SH-SY5Y (cell line): ENCODE results near the gene DGKK.

ENCODE experiments used
- GATA2 ChIP-seq: IDR thresholded peaks from 2 replicates; pipeline ENCODE4 v1.6.1; 2011; ENCODE audit warnings: mild to moderate bottlenecking, low read depth, low read length
- GATA3 ChIP-seq: IDR thresholded peaks from 2 replicates; pipeline ENCODE4 v1.6.1; 2011; ENCODE audit warnings: low read depth, mild to moderate bottlenecking, low read length, moderate library complexity

DGKK gene

DNA sequence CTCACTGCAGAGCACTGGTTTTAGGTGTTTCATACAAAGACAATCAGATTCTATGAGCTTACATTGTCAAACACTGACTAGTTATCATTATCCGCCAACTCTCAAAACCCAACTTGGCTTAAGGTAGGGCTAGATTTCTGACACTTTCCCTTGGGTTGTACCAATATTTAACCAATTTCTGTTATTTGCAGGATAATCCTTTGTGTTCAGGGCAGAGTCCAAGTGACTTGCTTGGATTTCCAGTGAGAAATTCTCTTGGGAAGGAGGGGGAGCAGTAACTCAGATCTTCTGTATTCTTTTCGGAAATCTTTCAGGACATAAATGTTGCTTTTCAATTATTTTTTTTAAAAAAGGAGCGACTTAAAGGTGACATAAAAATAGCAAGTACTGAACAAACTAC, 23.1 kb downstream of the DGKK start:
- TF ChIP-seq GATA2 (no peak), GATA3 (no peak)

DNA sequence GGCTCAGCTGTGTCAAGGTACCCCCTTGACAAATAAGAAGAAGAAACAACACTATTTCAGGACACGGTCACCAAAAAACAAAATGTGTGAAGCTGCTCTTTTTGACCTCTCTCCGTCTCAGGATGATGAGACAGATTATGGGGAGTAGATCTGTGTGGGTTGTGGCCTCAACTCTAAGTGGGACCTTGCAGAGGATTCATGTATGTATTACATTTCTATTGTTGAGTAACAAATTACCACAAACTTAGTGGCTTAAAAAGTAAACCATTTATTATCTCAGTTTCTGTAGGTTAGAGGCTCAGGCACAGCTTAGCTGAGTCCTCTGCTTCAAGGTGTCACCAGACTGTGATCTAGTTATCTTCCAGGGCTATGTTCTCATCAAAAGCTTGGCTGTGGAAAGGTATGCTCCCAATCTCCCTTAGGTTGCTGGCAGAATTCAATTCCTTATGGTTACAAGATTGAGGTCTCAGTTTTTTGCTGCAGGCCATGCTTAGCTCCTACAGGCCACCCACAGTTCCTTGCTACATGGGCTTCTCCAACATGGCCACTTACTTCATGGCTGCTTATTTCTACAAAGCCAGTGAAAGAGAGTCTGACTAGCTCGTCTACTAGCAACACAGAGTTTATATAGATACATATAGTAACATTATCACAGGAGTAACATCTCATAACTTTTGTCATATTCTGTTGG, 28.1 kb downstream of the DGKK start:
- TF ChIP-seq GATA2 (no peak), GATA3 (no peak)

DNA sequence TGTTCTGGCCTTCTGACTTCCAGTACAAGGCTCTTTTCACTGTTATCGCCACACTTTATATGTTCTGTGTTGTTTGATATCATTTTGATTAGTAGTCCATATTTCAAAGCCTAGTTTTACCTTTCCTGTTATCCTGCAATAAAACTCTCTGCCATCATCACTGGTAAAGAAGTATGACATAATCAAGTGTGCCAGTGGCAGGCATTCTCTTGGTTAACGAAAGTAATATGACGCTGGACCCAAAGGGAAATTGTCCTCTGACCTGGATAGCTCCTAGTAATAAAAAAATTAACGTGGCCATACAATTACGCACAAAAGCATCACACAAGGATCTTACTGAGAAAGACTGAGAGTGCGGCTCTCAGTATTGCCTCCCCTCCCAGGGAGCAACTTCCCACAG, 33.8 kb downstream of the DGKK start:
- no peak for TF ChIP-seq GATA2
- TF ChIP-seq GATA3: no peak

DNA sequence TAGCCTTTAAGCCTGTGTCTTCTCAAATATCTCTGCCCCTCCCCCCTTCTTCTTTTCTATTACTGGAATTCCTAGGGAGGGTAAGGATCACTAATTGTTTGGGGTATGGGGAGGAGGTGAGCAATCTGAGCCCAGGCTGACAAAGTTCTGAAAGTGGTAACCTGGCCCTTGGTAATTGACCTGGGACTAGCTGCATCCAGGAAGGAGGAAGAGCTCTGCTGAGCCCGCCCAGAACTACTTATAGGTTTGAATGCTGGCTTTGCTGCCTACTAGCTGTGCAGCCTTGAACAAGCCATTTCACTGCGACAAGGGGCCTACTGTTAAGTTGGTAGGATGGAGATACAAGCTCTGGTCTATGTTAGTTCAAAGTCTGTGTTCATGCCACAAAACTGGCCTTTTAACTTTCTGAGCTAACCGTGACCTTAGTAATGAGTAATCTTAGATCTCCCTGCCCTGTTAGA, 37.8 kb downstream of the DGKK start:
- TF ChIP-seq GATA3 (no peak), GATA2 (no peak)

DNA sequence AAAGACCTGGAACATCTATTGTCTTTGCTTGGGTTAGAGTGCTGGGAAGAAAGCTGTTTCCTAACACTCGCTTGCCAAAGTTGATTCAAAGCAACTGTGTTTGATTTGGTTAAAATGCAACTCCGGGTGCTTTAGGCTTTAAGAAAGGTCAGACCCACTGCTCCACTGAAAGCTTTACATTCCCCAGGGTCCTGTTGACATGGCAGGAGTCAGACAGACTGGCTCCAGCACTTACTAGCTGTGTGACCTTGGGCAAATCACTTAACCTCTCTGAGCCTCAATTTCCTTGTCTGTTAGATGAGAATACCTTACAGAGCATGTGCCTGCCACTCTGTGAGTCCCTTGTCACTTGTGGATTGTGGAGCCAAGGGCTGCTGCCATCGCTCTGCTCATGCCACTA, 39.0 kb downstream of the DGKK start:
- TF ChIP-seq GATA2: no peak
- TF ChIP-seq GATA3: no peak

DNA sequence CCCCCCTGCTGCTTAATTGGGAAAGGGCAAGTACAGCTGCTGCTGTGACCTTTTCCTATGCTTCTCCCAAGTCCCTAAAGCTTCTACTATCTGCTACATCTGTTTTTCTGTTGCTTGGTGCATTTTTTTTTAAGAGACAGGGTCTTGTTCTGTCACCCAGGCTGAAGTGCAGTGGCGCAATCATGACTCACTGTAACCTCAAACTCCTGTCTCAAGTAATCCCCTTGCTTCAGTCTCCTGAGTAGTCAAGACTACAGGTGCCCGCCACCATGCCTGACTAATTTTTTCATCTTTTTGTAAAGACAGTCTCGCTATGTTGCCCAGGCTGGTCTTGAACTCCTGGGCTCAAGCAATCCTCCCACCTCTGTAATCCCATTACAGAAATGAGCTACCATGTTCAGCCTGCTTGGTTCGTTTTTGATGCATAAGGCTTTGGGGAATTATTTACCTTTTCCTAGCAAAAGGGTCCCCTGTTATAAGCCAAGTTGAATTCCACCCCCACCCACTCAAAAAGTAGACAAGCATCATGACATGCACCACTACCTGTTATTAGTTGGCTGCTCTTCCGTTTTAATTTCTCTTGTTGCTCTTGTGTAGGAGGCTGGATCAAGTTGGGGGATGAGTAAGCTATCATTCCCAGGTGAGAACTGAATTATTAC, 39.6 kb downstream of the DGKK start:
- TF ChIP-seq GATA3: no peak
- TF ChIP-seq GATA2: no peak

DNA sequence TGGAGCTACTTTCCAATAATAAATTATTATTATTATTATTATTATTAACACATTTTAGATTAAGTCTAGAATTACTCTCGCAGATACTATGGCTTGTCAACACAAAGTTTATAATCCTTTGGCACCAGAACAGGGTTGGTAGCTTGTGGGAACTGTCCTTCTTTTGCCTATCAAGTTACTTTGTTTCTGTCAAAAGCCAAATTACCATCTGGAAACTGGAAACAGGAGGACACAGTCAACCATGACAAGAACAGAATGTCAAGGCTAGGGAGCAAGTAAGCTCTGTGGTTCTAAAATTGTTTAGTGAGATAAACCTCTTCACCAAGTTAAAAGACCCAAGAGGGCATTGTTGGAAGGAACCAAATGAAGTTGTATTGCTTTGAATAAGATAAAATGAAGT, 42.5 kb downstream of the DGKK start:
- TF ChIP-seq GATA2 (no peak), GATA3 (no peak)

DNA sequence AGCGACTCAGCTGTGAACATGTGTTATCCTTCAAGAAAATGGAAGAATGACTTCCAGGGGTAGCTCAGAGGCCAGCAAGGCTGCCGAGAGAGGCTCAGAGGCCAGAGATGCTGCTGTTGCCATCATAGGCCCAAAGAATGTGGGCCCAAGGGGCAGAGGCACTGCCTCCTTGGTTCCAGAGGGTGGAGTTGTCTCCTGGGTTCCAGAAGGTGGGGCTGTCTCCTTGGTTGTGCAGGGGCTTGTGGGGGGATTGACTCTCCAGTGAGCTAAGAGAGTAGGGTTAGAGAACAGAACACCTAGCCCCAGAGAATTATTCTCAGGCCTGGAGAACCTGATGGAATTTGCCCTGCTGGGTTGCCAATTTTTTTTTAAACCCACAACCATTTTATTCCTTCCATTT, 62.6 kb downstream of the DGKK start:
- TF ChIP-seq GATA3: no peak
- TF ChIP-seq GATA2: no peak

DNA sequence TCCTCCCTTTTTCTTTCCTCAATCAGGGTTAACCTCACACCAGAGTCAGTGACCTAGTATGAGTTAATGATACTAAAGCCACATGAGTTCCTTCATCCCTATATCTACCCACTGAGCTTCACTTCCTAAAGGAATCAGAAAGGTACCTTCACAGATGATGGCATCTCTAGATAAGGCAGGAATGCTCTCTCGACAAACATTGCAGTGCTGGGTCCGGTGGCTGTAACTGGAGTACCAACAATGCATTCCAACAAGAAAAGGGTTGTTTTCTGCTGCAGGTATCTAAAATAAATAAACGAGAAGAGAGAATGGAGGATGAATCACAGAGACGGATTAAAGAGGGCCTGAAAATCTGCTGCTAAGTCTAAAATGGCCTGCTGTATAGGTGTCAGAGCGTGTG, 66.7 kb downstream of the DGKK start:
- TF ChIP-seq GATA2: no peak
- no peak for TF ChIP-seq GATA3

DNA sequence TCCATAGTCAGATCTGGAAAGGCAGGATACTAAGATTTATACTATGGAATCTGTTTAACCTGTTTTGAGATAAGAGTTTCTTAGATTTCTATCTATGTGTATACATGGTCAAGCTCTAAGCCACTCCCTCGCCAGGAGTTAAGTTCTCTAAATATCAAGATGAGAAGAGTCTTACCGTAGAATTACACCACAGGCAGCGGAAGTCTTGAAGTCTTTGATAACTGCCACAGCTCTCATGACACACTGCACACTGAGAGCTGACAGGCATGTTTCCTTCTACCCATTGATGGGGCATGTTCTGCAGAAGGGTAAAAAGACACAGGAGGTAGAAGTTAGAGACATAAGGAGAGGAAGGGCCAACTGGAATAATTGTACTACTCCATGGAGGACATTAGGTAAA, 67.7 kb downstream of the DGKK start:
- TF ChIP-seq GATA2 (no peak), GATA3 (no peak)

DNA sequence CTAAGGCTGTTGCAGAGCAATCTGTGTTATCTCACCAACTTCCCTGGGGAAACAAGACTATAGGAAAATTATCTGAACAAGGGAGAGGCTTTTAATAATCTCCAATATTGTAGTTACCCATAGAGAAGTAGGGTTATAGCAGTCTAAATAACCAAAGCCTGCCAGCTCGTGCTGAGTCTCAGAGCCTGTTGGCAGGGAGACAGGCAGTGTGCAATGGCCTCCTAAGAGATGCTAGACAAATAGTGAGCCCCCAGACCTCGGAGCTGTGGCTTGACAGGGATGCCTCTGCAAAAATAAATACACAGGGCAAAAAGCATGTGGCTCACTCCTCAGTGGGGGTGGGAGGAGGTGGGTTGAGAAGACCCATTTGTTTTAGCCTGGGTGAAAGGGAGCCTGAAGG, 76.7 kb downstream of the DGKK start:
- TF ChIP-seq GATA3 (no peak), GATA2 (no peak)

DNA sequence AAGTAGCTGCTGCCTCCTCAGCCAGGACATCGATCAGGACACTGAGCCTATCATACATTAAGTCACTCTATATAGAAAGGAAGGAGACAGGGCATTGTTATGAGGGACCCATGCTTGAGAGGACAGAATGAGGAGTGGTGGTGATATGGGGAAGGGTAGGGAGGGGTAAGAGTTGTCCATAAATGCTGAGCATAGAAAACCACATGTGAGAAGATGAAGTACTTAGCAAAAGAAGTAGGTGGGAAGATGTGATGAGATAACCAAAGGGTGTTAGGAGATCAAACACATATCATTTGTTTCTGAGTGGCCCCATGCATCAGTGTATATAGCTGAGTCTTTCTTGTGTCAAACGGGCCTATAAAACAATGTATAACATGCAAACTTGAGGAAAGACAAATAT, 84.1 kb downstream of the DGKK start:
- TF ChIP-seq GATA2: no peak
- TF ChIP-seq GATA3: no peak

DNA sequence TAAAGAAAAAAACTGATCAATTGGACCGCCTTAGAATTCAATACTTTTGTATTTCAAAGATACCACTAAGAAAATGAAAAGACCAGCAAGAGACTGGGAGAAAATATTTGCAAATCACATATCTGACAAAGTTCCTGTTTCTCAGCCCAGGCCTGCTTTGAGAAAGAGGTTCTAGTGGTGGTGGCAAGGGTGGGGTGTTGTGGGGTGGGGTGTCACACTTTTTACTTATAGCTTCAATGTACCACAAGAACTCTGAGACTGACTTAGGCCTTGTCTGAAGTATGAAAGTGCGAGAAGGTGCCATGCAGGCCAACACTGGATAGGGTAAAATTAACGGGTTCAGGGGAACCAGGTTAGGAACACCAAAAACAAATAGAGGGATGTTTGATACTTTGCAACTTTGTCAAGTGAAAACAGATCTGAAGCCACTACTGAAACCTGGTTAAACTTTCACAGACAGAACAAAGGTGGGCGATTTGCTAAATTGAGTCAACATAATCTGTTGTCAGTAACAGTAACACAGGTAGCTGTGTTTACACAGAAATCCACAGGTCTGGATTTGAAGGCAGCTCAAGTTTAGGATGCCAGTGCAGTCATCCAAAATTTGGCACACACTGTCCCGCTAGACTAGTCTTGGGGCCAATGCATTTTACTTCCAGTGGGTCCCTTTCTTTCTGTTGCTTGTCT, 88.8 kb downstream of the DGKK start:
- TF ChIP-seq GATA3 (no peak), GATA2 (no peak)

DNA sequence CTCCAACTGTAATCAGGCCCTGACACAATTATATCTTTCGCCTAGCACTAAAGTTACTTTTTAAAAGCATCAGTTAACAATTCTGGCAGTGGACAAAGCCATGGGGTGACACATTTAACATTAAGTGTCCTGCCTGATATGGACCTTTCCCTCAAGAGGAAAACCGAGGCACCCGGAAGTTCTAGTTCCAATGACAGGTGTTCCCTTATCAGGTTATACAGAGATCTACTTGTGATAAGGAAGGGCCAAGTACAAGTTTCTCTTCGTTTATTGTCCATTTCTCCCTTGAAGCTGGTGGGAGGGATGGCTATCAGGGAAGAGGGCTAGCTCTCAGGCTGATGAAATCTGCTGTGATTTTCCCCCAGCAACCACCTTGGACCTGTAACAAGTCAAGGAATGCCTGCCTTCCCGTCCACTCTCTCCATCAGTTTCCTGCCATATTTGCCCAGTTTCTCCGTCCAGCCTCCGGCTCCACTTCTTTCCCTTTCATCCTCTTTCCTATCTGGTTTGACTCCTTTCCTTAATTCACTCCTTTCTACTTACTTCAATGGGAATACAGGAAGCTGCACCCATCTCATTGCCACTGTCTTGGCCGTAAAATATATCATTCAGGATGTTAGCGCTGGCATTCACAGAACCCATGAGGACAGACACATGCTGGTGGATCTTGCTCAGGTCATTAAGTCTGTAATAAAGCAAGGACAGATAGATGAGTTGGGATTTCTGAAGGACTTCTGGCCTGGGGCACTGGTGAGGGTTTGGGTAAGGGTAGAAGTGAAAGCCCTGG, 95.0 kb downstream of the DGKK start:
- TF ChIP-seq GATA3: no peak
- TF ChIP-seq GATA2: no peak
